ENCODE measurements around the gene OR6M1. TPM values are rescaled to one million over a fixed set of nuclear protein-coding genes. Genes with fewer than 3 reads are reported as not detected.

Gene OR6M1
- total RNA-seq, 1 donor from 2014 or later: not detected

DNA sequence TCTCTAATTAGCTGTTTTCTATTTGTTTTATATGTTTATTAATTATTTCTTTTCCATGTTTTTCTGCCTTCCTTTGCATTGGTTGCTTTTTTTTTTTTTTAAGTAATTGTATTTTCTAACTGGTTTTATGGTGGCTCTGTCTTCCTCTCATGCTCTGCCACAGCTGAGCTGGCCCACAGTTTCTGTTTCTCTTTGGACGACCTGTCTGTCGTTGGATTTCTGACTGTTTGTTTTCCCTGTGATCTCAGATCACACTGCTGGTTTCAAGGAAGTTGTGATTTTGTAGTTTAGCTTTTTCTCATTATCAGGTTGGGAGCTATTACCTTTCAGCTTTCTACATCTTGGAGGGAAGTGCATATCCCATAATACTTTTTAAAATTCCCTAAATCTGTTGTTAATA is 15.9 kb upstream of the OR6M1 start:
- Mint-ChIP-seq H3K27me3 (ENCODE audit: low read depth) (peaks cover 3% of the 10 kb centered on the region), H3K4me3 (no peak overlapping the region), H3K27ac (peak overlapping the region; percentile 41), H3K9me3 (peaks cover 9% of the 10 kb centered on the region), H3K36me3 (no peaks in the 10 kb centered on the region), H3K4me1 (peaks cover 9% of the 10 kb centered on the region)
- DNase-seq (ENCODE audit: low spot score in 2 of 2, unreplicated experiment in 2 of 2): no peak
- TF ChIP-seq, protein P1, sequence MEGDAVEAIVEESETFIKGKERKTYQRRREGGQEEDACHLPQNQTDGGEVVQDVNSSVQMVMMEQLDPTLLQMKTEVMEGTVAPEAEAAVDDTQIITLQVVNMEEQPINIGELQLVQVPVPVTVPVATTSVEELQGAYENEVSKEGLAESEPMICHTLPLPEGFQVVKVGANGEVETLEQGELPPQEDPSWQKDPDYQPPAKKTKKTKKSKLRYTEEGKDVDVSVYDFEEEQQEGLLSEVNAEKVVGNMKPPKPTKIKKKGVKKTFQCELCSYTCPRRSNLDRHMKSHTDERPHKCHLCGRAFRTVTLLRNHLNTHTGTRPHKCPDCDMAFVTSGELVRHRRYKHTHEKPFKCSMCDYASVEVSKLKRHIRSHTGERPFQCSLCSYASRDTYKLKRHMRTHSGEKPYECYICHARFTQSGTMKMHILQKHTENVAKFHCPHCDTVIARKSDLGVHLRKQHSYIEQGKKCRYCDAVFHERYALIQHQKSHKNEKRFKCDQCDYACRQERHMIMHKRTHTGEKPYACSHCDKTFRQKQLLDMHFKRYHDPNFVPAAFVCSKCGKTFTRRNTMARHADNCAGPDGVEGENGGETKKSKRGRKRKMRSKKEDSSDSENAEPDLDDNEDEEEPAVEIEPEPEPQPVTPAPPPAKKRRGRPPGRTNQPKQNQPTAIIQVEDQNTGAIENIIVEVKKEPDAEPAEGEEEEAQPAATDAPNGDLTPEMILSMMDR (IDR thresholded peaks at IDR 0.05; ENCODE audit: unreplicated experiment): no peak

GRCh38 chr11:123815122-123815521 is 9.0 kb upstream of the OR6M1 start:
- no peak for DNase-seq (ENCODE audit: low spot score in 2 of 2, unreplicated experiment in 2 of 2)
- no peaks in the 10 kb centered on the region for H3K9me3 Mint-ChIP-seq
- H3K27me3 Mint-ChIP-seq (ENCODE audit: low read depth): no peaks in the 10 kb centered on the region
- H3K27ac Mint-ChIP-seq: no peak overlapping the region
- H3K4me1 Mint-ChIP-seq: no peaks in the 10 kb centered on the region
- H3K36me3 Mint-ChIP-seq: no peaks in the 10 kb centered on the region
- no peak overlapping the region for H3K4me3 Mint-ChIP-seq
- TF ChIP-seq, protein P1 (IDR thresholded peaks at IDR 0.05; ENCODE audit: unreplicated experiment): no peak

GRCh38 chr11:123801765-123802164 is 4.4 kb downstream of the OR6M1 start:
- H3K36me3 Mint-ChIP-seq: no peaks in the 10 kb centered on the region
- TF ChIP-seq, protein P1 (IDR thresholded peaks at IDR 0.05; ENCODE audit: unreplicated experiment): no peak
- no peaks in the 10 kb centered on the region for H3K9me3 Mint-ChIP-seq
- H3K4me1 Mint-ChIP-seq: peaks cover 13% of the 10 kb centered on the region
- H3K4me3 Mint-ChIP-seq: no peak overlapping the region
- no peak overlapping the region for H3K27ac Mint-ChIP-seq
- no peak for DNase-seq (ENCODE audit: low spot score in 2 of 2, unreplicated experiment in 2 of 2)
- H3K27me3 Mint-ChIP-seq (ENCODE audit: low read depth): no peaks in the 10 kb centered on the region

DNA sequence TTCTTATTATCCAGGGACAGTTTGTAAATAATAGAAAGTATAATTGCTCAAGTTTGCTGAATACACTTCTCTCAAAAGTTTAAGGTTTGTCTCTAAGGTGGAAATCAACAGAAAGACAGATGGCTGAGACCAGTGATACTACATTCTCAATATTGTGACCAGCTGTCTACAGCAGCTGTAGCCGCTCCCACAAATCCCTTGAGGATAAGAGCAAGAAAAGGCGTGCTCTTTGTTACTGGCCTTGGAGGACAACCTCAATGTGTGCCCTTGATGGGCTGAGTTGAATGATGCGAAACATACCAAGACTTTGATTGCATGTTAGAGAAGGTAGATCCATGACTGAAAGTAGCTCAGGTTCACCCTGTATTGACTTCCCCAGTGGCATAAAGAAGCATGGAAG is 6.1 kb downstream of the OR6M1 start:
- no peak for DNase-seq (ENCODE audit: low spot score in 2 of 2, unreplicated experiment in 2 of 2)
- Mint-ChIP-seq H3K4me1 (peaks cover 18% of the 10 kb centered on the region), H3K36me3 (no peaks in the 10 kb centered on the region), H3K9me3 (peaks cover 5% of the 10 kb centered on the region), H3K27ac (no peak overlapping the region), H3K4me3 (no peak overlapping the region), H3K27me3 (ENCODE audit: low read depth) (no peaks in the 10 kb centered on the region)
- TF ChIP-seq, protein P1 (IDR thresholded peaks at IDR 0.05; ENCODE audit: unreplicated experiment): no peak

- Mint-ChIP-seq H3K4me3 (no peak overlapping the region), H3K4me1 (peaks cover 18% of the 10 kb centered on the region), H3K36me3 (no peaks in the 10 kb centered on the region), H3K27me3 (ENCODE audit: low read depth) (no peaks in the 10 kb centered on the region), H3K27ac (no peak overlapping the region), H3K9me3 (peaks cover 5% of the 10 kb centered on the region)
- DNase-seq (ENCODE audit: low spot score in 2 of 2, unreplicated experiment in 2 of 2): no peak
- TF ChIP-seq, protein P1 (IDR thresholded peaks at IDR 0.05; ENCODE audit: unreplicated experiment): no peak
Observed at GRCh38 chr11:123799438-123799837, 6.7 kb downstream of the OR6M1 start.

Data from mesothelial cell of epicardium (in vitro differentiated cells).